Cerebellar cortex (tissue), 1 donor: ENCODE results near the gene C4BPA.

Experiments used
- DNase-seq: peaks from one replicate; pipeline ENCODE4 v3.0.0-alpha.2; 2015; ENCODE audit warnings: low spot score

The C4BPA gene

DNA sequence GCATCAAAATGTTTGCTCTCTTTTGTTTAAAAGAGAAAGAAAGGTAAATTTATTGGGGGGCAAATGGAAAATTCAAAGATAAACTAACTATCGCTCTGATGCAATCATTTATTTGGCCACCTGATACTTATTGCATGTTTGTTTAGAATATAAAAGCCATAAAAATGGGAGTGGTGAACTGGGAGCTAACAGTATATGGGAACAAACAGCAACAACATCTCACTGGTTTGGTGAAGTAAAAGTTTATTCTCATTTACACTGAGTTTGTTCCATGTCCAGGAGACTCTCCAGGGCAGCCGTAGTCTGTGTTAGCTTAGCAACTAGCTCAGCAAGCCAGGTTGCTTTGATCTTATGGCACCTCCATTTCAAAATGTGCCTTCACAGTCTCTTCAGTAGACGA is 20.4 kb downstream of the C4BPA start:
- no peak for DNase-seq

DNA sequence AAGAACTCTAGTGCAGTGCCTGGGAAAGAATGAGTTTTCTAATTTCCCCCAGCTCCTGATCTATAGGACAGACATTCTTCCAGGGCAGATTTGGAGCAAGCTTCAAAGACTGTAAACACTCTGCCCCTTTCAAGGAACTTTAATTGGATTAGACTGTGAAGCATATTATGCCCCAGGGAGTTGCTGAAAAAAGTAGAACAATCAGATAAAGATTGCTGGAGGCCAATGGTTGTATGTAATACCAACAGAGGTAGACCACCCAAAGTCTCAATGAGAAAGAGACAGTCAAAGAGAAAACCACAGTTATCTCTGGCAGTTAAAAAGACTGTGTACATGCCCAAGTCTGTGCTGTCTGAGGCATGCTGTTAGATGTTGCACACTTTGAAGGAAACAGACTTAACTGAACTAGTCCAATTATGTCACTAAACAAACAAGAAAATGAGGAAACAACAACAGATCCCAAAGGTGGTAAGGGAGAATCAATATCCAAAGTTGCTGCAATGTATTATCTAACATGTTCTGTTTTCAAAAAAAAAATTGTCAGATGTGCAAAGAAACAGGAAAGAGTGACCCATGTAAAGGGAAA is 24.4 kb downstream of the C4BPA start:
- DNase-seq = no peak

DNA sequence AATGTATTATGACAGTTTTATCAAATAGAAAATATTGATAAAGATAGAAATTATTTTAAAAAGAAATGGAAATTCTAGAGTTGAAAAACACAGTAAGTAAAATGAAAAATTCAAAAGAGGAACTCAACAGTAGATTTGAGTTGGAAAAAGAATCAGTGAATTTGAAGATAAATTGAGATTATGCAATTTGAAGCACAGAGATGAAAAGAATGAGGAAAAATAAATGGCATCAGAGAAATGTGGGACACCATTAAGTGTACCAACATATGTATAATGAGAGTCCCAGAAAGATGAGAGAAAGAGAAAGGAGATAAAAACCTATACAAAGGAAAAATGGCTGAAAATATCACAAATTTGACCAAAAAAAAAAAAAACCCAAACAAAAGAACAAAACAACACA is 25.0 kb downstream of the C4BPA start:
- no peak for DNase-seq

DNA sequence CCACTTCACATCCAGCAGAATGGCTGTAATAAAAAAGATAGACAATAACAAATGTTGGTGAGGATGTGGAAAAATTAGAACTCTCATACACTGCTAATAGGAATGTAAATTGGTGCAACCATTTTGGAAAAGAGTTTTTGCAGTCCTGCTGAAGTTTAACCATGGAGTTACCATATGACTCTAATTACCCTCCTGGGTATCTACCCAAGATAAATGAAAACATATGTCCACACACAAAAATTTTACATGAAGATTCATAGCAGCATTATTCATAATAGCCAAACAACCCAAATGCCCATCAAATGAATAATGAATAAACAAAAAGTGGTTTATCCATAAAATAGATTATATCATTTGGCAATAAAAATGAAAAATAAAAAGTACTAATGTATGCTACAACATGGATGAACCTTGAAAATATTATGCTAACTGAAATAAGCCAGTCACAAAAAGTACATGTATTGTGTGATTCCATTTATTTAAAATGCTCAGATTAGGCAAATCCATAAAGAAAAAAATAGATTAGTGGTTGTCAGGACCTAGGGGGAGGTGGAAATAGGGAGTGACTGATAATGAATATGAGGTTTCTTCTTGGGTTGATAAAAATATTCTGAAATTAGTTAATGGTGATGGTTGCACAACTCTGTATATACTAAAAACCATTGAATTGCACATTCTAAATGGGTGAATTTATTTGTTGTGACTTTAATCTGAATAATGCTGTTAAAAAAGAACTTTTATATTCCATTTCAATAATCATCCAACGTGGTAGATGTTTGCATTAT is 26.4 kb downstream of the C4BPA start:
- no peak for DNase-seq

GRCh38 chr1:207131163-207131562 is 27.1 kb downstream of the C4BPA start:
- DNase-seq = no peak

DNA sequence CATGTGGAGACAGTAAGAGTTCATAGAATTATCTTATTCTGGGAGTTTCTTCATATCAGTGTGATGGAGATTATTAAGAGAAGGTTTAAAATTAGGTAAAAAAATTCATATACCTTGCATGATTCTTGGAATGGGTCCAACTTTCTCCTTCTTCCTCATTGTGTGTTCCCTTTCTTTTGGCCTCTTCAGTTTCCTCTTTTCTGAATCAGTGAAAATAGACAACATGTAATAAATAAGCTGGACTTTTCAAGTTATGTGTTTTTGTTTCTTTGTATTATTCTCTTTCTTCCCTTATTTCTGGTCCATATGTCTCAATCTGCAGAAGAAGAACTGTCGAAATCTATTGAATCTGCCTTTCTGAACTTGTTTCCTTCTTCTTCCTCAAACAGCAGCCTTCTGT is 30.5 kb downstream of the C4BPA start:
- no peak for DNase-seq

GRCh38 chr1:207139616-207140015 is 35.6 kb downstream of the C4BPA start:
- no peak for DNase-seq

DNA sequence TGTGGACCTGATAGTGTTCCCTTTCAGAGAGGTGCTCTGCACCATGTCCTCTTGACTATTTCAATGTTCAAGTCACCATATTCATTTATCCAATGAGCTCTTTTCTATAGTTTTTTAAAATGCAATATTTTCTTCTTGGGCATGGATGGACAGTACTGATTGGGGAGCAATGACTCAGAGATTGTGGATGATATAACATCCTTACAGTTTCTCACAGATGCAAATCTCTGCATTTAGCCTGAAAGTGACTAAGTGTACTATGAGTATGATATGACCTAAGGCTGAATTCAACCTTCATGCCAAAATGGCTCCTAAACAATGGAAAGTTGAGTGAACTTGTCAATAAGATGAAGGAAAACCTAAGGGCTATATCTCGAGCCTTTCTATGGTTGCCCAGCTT is 36.5 kb downstream of the C4BPA start:
- DNase-seq = no peak

DNA sequence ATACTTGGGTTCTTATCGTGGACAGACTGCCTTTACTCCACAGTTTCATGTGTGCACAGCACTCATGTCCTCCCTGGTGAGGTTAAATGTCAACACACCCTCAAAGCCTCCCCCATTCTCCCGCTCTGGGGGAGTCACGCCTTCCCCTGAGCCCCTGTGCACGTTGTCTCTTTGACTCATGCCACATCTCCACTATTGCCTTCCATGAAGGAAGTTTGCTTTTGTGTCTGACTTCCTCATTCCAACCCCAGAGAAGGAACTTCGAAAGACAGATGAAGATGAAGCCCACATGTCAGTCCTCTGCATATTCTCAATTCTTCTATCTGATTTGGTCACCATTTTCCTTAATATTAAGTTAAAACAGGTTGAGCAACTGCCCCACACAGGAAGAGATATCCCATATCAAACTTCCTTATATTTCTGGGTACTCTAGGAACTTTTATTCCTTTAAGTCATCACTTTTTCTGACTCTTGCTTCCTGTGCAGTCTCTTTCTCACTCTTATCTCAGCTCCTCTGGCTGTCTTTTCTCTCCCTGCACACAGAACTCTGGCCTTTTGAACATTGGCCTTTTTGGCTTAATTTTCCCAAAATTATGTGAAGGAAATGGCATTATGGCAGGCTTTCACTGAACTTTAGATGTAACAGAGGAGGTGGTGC is 41.5 kb downstream of the C4BPA start:
- no peak for DNase-seq

DNA sequence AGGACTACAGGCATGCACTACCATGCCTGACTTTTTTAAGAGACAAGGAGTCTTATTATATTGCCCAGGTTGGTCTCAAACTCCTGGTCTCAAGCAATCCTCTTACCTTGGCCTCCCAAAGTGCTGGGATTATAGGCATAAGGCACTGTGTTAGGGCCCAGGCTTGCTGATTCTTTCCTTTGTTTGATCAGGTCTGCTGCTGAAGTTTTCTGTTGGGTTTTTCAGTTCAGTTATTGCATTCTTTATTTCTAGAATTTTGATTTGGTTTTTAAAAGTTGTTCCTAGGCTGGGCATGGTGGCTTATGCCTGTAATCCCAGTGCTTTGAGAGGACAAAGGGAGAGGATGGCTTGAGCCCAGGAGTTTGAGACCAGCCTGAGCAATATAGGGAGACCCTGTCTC is 47.9 kb downstream of the C4BPA start:
- no peak for DNase-seq

- no peak for DNase-seq
Observed at GRCh38 chr1:207152792-207153468, 48.9 kb downstream of the C4BPA start.

GRCh38 chr1:207155028-207155427 is 51.0 kb downstream of the C4BPA start:
- DNase-seq = no peak

DNA sequence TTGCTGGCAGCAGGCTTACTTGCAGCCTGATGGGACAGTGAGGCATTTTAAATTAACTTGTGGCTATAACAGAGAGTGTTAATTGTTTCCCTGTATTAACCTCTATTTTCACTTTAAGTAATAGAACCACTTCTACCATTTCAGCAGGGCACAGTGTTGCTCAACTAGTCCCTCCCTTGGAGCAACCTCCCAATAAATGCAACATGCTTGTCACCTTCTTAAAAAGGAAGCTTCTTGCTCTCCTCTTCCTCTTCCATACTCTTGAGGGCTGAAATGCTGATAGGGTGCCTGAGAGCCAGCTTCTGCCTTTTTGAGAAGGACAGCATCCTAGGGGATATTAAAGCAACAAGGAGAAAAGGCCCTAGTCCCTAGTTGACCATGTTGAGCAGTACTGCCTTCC is 52.1 kb downstream of the C4BPA start:
- no peak for DNase-seq

- DNase-seq = no peak
Observed at GRCh38 chr1:207156826-207157225, 52.8 kb downstream of the C4BPA start.

DNA sequence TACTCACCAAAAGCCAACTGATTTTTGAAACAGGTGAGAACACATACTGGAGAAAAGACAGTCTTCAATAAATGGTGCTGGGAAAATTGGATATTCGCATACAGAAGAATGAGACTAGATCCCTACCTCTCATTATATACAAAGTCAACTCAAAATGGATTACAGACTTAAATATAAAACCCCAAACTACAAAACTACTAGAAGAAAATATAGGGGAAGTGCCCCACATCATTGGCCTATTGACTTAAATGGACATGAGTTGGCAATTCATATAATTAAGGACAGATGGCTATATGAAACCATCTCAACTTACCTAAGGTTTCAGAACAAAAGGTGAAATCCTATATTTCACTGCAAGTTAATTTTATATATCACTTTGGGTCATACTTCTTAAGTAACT is 60.1 kb downstream of the C4BPA start:
- no peak for DNase-seq

GRCh38 chr1:207172321-207172720 is 68.3 kb downstream of the C4BPA start:
- no peak for DNase-seq

DNA sequence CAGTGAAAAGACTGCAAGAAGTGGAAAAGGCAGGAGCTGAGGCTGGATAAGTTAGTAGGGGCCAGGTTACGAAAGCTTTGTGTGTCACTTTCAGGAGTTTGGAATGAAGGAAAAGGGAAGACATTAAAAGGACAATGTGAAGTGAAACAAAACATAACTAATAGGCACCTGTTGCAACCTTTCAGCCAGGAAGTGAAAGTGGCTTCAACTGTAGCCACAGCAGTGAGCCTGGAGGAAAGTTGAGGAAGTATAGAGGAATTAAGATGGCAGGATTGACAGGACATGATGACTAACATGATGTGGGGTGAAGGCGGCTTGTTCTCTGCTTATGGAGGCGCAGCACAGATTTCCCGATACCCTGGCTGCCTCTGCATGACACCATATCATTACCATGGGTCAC is 68.9 kb downstream of the C4BPA start:
- DNase-seq = no peak

- no peak for DNase-seq
Observed at GRCh38 chr1:207173396-207173795, 69.4 kb downstream of the C4BPA start.

DNA sequence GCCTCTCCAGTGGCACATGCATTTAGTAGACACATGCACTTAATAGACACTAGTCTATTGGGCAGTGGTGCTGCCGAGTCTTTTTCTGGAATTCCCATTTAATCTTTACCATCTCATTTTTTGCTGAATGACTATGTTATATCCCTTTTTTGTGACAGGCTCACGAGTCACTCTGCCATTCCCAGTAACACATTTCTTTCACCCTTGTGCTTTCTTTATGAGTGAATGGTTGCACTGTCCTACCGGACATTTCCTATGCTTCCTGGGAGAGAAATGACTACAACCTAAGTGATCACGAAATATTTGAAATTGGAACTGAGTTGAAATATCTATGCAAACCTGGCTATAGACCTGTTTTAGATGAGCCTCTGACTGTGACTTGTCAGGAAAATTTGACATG is 70.9 kb downstream of the C4BPA start:
- no peak for DNase-seq

DNA sequence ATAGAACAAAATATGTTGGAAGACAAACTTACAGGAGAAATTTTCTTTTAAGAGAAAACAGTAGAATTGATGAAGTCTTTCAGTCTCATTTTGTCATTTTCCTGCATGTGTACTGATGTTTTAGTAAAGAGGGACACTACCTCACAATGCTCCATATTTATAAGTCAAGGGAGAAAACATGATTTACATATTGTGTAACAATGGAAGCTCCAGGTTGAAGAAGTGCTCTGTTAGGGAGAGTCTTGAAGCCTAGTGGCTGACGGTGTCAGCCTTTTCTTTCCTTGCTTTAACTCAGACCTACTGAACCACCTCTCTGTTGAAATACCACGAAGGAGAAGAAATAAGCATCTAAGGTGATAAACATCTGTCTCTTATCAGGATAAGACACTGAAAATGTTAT is 75.0 kb downstream of the C4BPA start:
- DNase-seq = no peak

DNA sequence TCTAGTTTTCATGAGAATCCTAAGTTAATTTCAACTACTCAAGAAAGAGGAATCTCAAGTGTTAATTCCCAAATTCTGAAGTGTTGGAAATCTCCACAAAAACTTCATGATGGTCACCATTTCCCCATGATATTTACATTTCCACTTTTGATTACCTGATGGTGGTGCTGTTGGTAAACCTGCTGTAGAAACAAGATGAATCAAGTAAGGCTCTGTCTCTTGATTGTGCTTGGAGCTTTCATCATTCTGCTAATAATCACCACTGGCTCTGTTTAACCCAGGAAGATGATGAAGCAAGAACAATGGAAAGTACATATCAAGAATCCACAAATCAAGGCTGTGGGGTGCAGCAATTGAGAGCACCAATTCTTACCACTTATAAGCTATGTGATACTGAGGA is 77.8 kb downstream of the C4BPA start:
- DNase-seq = no peak

DNA sequence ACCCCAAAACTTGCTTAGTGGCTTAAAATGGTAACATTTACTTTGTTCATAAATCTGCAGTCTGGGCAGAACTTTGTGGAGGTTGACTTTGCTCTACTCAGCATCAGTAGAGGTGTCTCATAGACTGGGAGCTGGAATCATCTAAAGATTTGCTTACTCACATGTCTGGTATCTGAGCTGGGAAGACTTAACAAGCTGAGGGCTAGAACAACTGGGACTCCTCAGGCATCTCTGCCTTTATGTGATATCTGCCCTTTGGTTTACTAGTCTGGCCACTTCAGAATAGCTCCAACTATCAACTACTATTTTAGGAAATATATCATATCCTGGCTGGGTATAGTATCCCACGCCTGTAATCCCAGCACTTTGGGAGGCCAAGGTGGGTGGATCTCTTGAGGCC is 82.5 kb downstream of the C4BPA start:
- DNase-seq = no peak

DNA sequence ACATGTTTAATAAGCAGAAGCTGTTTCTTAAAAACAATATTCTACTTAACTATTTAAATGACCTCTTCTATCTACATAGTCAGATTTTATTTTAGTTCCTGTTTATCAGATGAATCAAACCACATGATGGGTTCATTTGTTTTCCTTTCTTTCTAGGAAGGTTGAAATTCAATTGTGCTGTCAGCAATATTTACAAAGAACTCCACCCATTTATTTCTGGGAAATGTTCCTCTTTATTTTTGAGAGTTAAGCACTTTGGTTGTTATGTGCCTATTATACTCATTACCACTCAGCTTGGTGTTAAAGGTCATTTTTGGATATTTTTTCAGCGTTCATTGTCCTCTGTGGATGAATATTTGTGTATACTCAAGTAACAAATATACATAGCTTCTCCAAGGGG is 84.9 kb downstream of the C4BPA start:
- DNase-seq = no peak
